Vagina (tissue), 2 donors: Measurements from ENCODE around the gene CCDC74A.
"Not testable (repeated sequence)": the region's sequence is repeated elsewhere in the genome, so short reads cannot be mapped to it uniquely, and the experiment has no call there.

Experiments
- CTCF ChIP-seq, 3 experiments: fragments of 450-650 bp in 2 of 3; fragments of 200-600 bp in 1 of 3; sonication (generic) in 1 of 3; IDR thresholded peaks; one replicate each; pipeline ENCODE4 v1.5.1; 2017 to 2019; ENCODE audit warnings: antibody characterized with exemption in 3 of 3, mild to moderate bottlenecking in 2 of 3, moderate library complexity in 2 of 3
- POLR2A ChIP-seq, 2 donors: fragments of 450-650 bp; IDR thresholded peaks; one replicate each; pipeline ENCODE4 v1.6.1; 2017; ENCODE audit warnings: antibody characterized with exemption in 2 of 2, mild to moderate bottlenecking in 2 of 2, moderate library complexity in 2 of 2

DNA sequence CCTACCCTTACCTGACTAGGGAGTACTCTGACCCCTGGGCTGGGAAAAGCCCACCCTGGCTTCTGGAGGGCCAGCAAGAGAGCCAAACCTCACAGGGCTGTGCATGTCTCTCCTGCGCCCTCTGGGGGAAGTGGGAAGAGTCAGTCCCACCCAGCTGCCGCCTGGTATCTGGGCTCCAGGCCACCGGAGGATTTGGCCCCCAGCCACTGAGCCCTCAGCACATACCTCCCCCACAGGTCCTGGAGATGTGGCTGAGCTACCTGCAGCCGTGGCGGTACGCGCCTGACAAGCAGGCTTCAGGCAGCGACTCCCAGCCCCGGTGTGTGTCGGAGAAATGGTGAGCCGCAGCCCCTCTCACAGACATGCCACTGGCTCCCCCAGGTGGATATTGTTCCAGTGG is 11.1 kb upstream of the CCDC74A start:
- TF ChIP-seq CTCF, POLR2A (IDR thresholded peaks at IDR 0.05): not testable (repeated sequence)
